Colonic mucosa (tissue), 4 donors: ENCODE results near the gene LRRFIP2. TPM values are rescaled to one million over a fixed set of nuclear protein-coding genes. Genes with fewer than 3 reads are reported as not detected.

Experiments
- DNase-seq: peaks from one replicate; pipeline ENCODE4 v3.0.0-alpha.2; 2020
- H3K27ac ChIP-seq: fragments of 200-600 bp; one replicate; pipeline ENCODE4 v1.8.0; 2021
- H3K27me3 ChIP-seq: fragments of 200-600 bp; one replicate; pipeline ENCODE4 v1.8.0; 2021
- H3K36me3 ChIP-seq: fragments of 200-600 bp; one replicate; pipeline ENCODE4 v1.8.0; 2021
- H3K4me1 ChIP-seq: fragments of 200-600 bp; one replicate; pipeline ENCODE4 v1.8.0; 2021; ENCODE audit warnings: mild to moderate bottlenecking
- H3K4me3 ChIP-seq: fragments of 200-600 bp; one replicate; pipeline ENCODE4 v1.8.0; 2021
- H3K9ac ChIP-seq, 2 donors: one replicate each; pipeline ENCODE4 v1.7.0; 2013; ENCODE audit warnings: control low read depth in 2 of 2, low read depth in 2 of 2, low read length in 2 of 2
- H3K9me3 ChIP-seq: fragments of 200-600 bp; one replicate; pipeline ENCODE4 v1.8.0; 2021
- CTCF ChIP-seq: fragments of 200-600 bp; IDR thresholded peaks from one replicate; pipeline ENCODE4 v1.8.0; 2022; ENCODE audit warnings: antibody characterized with exemption, mild to moderate bottlenecking
- intact Hi-C: fragments of 100-400 bp; cut with DNase I; formaldehyde crosslinking; loops from one replicate; pipeline ENCODE4 v1.14.1; 2022
- total RNA-seq, 2 donors: library from RNA; stranded (reverse); fragmentation: NEBNext Ultra II Directional in 1 of 2; extraction: Animal tissue kit (Norgen Biotek cat#: 25700) in 1 of 2; gene quantifications; one replicate each; pipeline ENCODE4 v1.2.1, GENCODE V29; 2021
- donor health status: healthy.
- donor health status: DM: no; HTN: no; CAD: no.
- donor health status: DM: no; HTN: no; CAD: no.

Gene LRRFIP2
- total RNA-seq, 2 donors from 2014 or later, result 87.0 to 120 TPM

GRCh38 chr3:37219266-37219665, 44.9 kb upstream of the LRRFIP2 start:
- H3K4me1 ChIP-seq, result no peaks in the 10 kb centered on the region
- no peak overlapping the region for H3K4me3 ChIP-seq
- H3K27me3 ChIP-seq, result no peaks in the 10 kb centered on the region
- intact Hi-C loops, result loop anchor here (5.0 kb wide), 1 partner anchor 197 kb away; no protein-coding TSS in a partner anchor
- H3K27ac ChIP-seq, result no peak overlapping the region
- H3K9me3 ChIP-seq, result no peaks in the 10 kb centered on the region
- DNase-seq, result no peak
- H3K9ac ChIP-seq, result no peak overlapping the region
- TF ChIP-seq CTCF, result no peak
- no peaks in the 10 kb centered on the region for H3K36me3 ChIP-seq

GRCh38 chr3:37218206-37218605, 43.8 kb upstream of the LRRFIP2 start:
- intact Hi-C loops, result loop anchor here (5.0 kb wide), 1 partner anchor 196 kb away; no protein-coding TSS in a partner anchor
- H3K9ac ChIP-seq, result no peak overlapping the region
- no peaks in the 10 kb centered on the region for H3K4me1 ChIP-seq
- no peak overlapping the region for H3K4me3 ChIP-seq
- TF ChIP-seq CTCF, result no peak
- H3K27ac ChIP-seq, result no peak overlapping the region
- H3K36me3 ChIP-seq, result no peaks in the 10 kb centered on the region
- no peak for DNase-seq
- H3K27me3 ChIP-seq, result no peaks in the 10 kb centered on the region
- no peaks in the 10 kb centered on the region for H3K9me3 ChIP-seq

- H3K27ac ChIP-seq, result no peak overlapping the region
- intact Hi-C loops, result loop anchor here (5.0 kb wide), 1 partner anchor 195 kb away; no protein-coding TSS in a partner anchor
- no peaks in the 10 kb centered on the region for H3K9me3 ChIP-seq
- no peak overlapping the region for H3K4me3 ChIP-seq
- DNase-seq, result no peak
- H3K27me3 ChIP-seq, result no peaks in the 10 kb centered on the region
- no peak for TF ChIP-seq CTCF
- no peaks in the 10 kb centered on the region for H3K4me1 ChIP-seq
- H3K9ac ChIP-seq, result no peak overlapping the region
- no peaks in the 10 kb centered on the region for H3K36me3 ChIP-seq
Observed at GRCh38 chr3:37217098-37217849, 42.9 kb upstream of the LRRFIP2 start.

- Histone ChIP-seq H3K27ac (no peak overlapping the region), H3K9me3 (no peaks in the 10 kb centered on the region), H3K9ac (no peak overlapping the region), H3K4me3 (no peak overlapping the region), H3K27me3 (no peaks in the 10 kb centered on the region), H3K4me1 (no peaks in the 10 kb centered on the region), H3K36me3 (no peaks in the 10 kb centered on the region)
- intact Hi-C loops, result loop anchor here (5.0 kb wide), 1 partner anchor 194 kb away; no protein-coding TSS in a partner anchor
- TF ChIP-seq CTCF, result no peak
- no peak for DNase-seq
Observed at GRCh38 chr3:37216597-37217097, 42.3 kb upstream of the LRRFIP2 start.

- no peak for TF ChIP-seq CTCF
- H3K4me3 ChIP-seq, result no peak overlapping the region
- no peaks in the 10 kb centered on the region for H3K4me1 ChIP-seq
- DNase-seq, result no peak
- H3K9me3 ChIP-seq, result no peaks in the 10 kb centered on the region
- no peak overlapping the region for H3K9ac ChIP-seq
- H3K27ac ChIP-seq, result no peak overlapping the region
- no peaks in the 10 kb centered on the region for H3K27me3 ChIP-seq
- H3K36me3 ChIP-seq, result no peaks in the 10 kb centered on the region
- intact Hi-C loops, result loop anchor here (5.0 kb wide), 1 partner anchor 487 kb away; no protein-coding TSS in a partner anchor
Observed at GRCh38 chr3:37214076-37214475, 39.7 kb upstream of the LRRFIP2 start.
